ENCODE data around the gene MRGPRX2.

GRCh38 chr11:19102521-19102900 lies 42.0 kb upstream of the MRGPRX2 start:
- TF ChIP-seq POLR2AphosphoS5 (IDR thresholded peaks at IDR 0.05) (no peak), POLR2A (IDR thresholded peaks at IDR 0.05) (no peak)
- TF ChIP-seq, protein P1, sequence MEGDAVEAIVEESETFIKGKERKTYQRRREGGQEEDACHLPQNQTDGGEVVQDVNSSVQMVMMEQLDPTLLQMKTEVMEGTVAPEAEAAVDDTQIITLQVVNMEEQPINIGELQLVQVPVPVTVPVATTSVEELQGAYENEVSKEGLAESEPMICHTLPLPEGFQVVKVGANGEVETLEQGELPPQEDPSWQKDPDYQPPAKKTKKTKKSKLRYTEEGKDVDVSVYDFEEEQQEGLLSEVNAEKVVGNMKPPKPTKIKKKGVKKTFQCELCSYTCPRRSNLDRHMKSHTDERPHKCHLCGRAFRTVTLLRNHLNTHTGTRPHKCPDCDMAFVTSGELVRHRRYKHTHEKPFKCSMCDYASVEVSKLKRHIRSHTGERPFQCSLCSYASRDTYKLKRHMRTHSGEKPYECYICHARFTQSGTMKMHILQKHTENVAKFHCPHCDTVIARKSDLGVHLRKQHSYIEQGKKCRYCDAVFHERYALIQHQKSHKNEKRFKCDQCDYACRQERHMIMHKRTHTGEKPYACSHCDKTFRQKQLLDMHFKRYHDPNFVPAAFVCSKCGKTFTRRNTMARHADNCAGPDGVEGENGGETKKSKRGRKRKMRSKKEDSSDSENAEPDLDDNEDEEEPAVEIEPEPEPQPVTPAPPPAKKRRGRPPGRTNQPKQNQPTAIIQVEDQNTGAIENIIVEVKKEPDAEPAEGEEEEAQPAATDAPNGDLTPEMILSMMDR (IDR thresholded peaks at IDR 0.05) = no peak

All from transverse colon (tissue), 4 donors.